GM23338 (cell line): ENCODE data around the gene ACOX3. TPM values are rescaled to one million over a fixed set of nuclear protein-coding genes. Genes with fewer than 3 reads are reported as not detected.

ENCODE experiments used
- ATAC-seq: fragments of 200-7000 bp; cut with Tn5 transposase; 3 replicates; pipeline ENCODE4 v1.9.1; 2020
- DNase-seq: peaks from one replicate; pipeline ENCODE4 v3.0.0-alpha.2; 2015; ENCODE audit warnings: low spot score
- H2AFZ ChIP-seq: fragments of 200-600 bp; sonication (generic); 2 replicates; pipeline ENCODE4 v1.8.0; 2016; ENCODE audit warnings: antibody characterized with exemption, mild to moderate bottlenecking, moderate library complexity
- H3F3A ChIP-seq: fragments of 200-600 bp; sonication (generic); replicated peaks from 2 replicates; pipeline ENCODE4 v1.8.0; 2017; ENCODE audit warnings: antibody characterized with exemption, mixed run types, low read depth
- H3K27ac ChIP-seq: fragments of 200-600 bp; sonication (generic); 2 replicates; pipeline ENCODE4 v1.6.1; 2016; ENCODE audit warnings: low read depth
- H3K27me3 ChIP-seq: fragments of 200-600 bp; sonication (generic); 2 replicates; pipeline ENCODE4 v1.8.0; 2016; ENCODE audit warnings: mild to moderate bottlenecking, mixed run types, moderate library complexity; ENCODE audit not compliant: insufficient read depth
- H3K36me3 ChIP-seq: fragments of 200-600 bp; sonication (generic); 2 replicates; pipeline ENCODE4 v1.8.0; 2016; ENCODE audit warnings: mild to moderate bottlenecking; ENCODE audit not compliant: insufficient read depth
- H3K4me1 ChIP-seq: fragments of 200-600 bp; sonication (generic); 2 replicates; pipeline ENCODE4 v1.8.0; 2016; ENCODE audit warnings: mild to moderate bottlenecking, moderate library complexity; ENCODE audit not compliant: insufficient read depth
- H3K4me2 ChIP-seq: fragments of 200-600 bp; sonication (generic); 2 replicates; pipeline ENCODE4 v1.7.1; 2017; ENCODE audit warnings: mixed run types
- H3K4me3 ChIP-seq: fragments of 200-600 bp; sonication (generic); 2 replicates; pipeline ENCODE4 v1.6.1; 2016; ENCODE audit warnings: mixed run types
- H3K79me2 ChIP-seq: fragments of 200-600 bp; sonication (generic); replicated peaks from 2 replicates; pipeline ENCODE4 v1.8.0; 2017; ENCODE audit warnings: mild to moderate bottlenecking; ENCODE audit not compliant: insufficient read depth
- H3K9me2 ChIP-seq: fragments of 200-600 bp; sonication (generic); 2 replicates; pipeline ENCODE4 v1.8.0; 2017; ENCODE audit not compliant: insufficient read depth
- H4K20me1 ChIP-seq: fragments of 200-600 bp; sonication (generic); replicated peaks from 2 replicates; pipeline ENCODE4 v1.8.0; 2017; ENCODE audit warnings: mild to moderate bottlenecking; ENCODE audit not compliant: insufficient read depth
- H3K27ac Mint-ChIP-seq: 2 replicates; pipeline ENCODE4 v1.8.0; 2020; ENCODE audit warnings: inconsistent platforms, mild to moderate bottlenecking, moderate library complexity, mixed read lengths
- H3K27me3 Mint-ChIP-seq: 3 replicates; pipeline ENCODE4 v1.8.0; 2022; ENCODE audit warnings: low read depth, mild to moderate bottlenecking, moderate library complexity, mixed read lengths, inconsistent platforms; ENCODE audit not compliant: insufficient read depth, poor library complexity
- H3K36me3 Mint-ChIP-seq: 3 replicates; pipeline ENCODE4 v1.8.0; 2021; ENCODE audit warnings: low read depth, mild to moderate bottlenecking, inconsistent platforms, moderate library complexity, mixed read lengths
- H3K4me1 Mint-ChIP-seq: 3 replicates; pipeline ENCODE4 v1.8.0; 2020; ENCODE audit warnings: mild to moderate bottlenecking, inconsistent platforms, mixed read lengths
- H3K4me3 Mint-ChIP-seq: 3 replicates; pipeline ENCODE4 v1.8.0; 2021; ENCODE audit warnings: moderate library complexity, mild to moderate bottlenecking, inconsistent platforms, mixed read lengths
- H3K9me3 Mint-ChIP-seq: 3 replicates; pipeline ENCODE4 v1.8.0; 2020; ENCODE audit warnings: moderate library complexity, mild to moderate bottlenecking, inconsistent platforms, mixed read lengths
- CREB1 ChIP-seq: fragments of 250-450 bp; sonication (Bioruptor Pico); IDR thresholded peaks from 2 replicates; pipeline ENCODE4 v1.5.0; 2020; ENCODE audit warnings: low read depth, mild to moderate bottlenecking, moderate library complexity
- CTCF ChIP-seq, 2 experiments: fragments of 200-600 bp in 1 of 2; sonication (generic) in 1 of 2; conservative IDR thresholded peaks; 2 replicates each; pipeline versions ENCODE4 v1.5.1 to v1.6.1; 2016 to 2017; ENCODE audit warnings: antibody characterized with exemption in 2 of 2, low read depth in 2 of 2, mild to moderate bottlenecking in 2 of 2, moderate library complexity in 1 of 2
- ETS1 ChIP-seq: IDR thresholded peaks from 2 replicates; pipeline ENCODE4 v1.6.1; 2016; ENCODE audit warnings: antibody characterized with exemption
- EZH2 ChIP-seq: fragments of 200-600 bp; sonication (generic); IDR thresholded peaks from one replicate; pipeline ENCODE4 v1.8.0; 2017; ENCODE audit warnings: antibody characterized with exemption, mild to moderate bottlenecking, low read depth; ENCODE audit not compliant: unreplicated experiment
- POLR2AphosphoS5 ChIP-seq: IDR thresholded peaks from 2 replicates; pipeline ENCODE4 v1.6.1; 2016; ENCODE audit warnings: antibody characterized with exemption, low read depth
- REST ChIP-seq: IDR thresholded peaks from one replicate; pipeline ENCODE4 v1.6.1; 2018; ENCODE audit warnings: antibody characterized with exemption; ENCODE audit not compliant: unreplicated experiment
- ZNF114 ChIP-seq: fragments of 250-450 bp; sonication (Bioruptor Pico); IDR thresholded peaks from 2 replicates; pipeline ENCODE4 v1.5.0; 2020; ENCODE audit warnings: mild to moderate bottlenecking, moderate library complexity
- polyA plus RNA-seq: library from polyadenylated mRNA; unstranded; fragments of >200 nt; fragmentation: Nextera tagmentation; extraction: Ambion mirVana; gene quantifications from 2 replicates; pipeline ENCODE4 v1.2.1, GENCODE V29; 2016
- small RNA-seq: library from RNA; depleted of rRNA; stranded (forward); fragments of <200 nt; gene quantifications from one replicate; pipeline ENCODE3, GENCODE V24; 2014; ENCODE audit warnings: low replicate concordance
- total RNA-seq: library from RNA; depleted of rRNA; stranded (reverse); fragments of >200 nt; shearing (Covaris generic); gene quantifications from 2 replicates; pipeline ENCODE4 v1.2.3, GENCODE V29; 2014; rRNA removed

ACOX3 gene
- total and polyA plus RNA-seq, 2 experiments from 2014 or later, result 6.4 to 17.2 TPM

GRCh38 chr4:8316911-8317351 is 123.6 kb downstream of the ACOX3 start:
- H3F3A ChIP-seq, result no peaks in the 10 kb centered on the region
- H3K79me2 ChIP-seq, result no peaks in the 10 kb centered on the region
- peaks cover 6% of the 10 kb centered on the region; the same call in 1 of the 2 replicates for H3K9me2 ChIP-seq
- no peaks in the 10 kb centered on the region for H3K27me3 ChIP-seq
- H3K36me3 Mint-ChIP-seq, result no peaks in the 10 kb centered on the region
- no peak for TF ChIP-seq POLR2AphosphoS5
- no peak for TF ChIP-seq CTCF (conservative IDR thresholded peaks at IDR 0.05; ENCODE audit: low read depth in 2 of 2)
- TF ChIP-seq ETS1, result no peak
- TF ChIP-seq EZH2, result no peak
- no peak for TF ChIP-seq ZNF114
- no peak for TF ChIP-seq CREB1 (CRISPR knock-in tag)
- TF ChIP-seq REST, result no peak
- H2AFZ ChIP-seq, result no peak overlapping the region
- H3K36me3 ChIP-seq, result no peaks in the 10 kb centered on the region
- H3K4me3 Mint-ChIP-seq, result no peak overlapping the region
- peaks cover 10% of the 10 kb centered on the region for H3K27me3 Mint-ChIP-seq
- H3K4me1 ChIP-seq, result peaks cover 9% of the 10 kb centered on the region
- H3K27ac Mint-ChIP-seq, result peak overlapping the region; percentile 59; the same call in 1 of the 2 replicates
- peaks cover 19% of the 10 kb centered on the region for H3K4me1 Mint-ChIP-seq
- DNase-seq (no peak), ATAC-seq (peak; percentile 6; the same call in 2 of the 3 replicates)
- peaks cover 16% of the 10 kb centered on the region; the same call in 2 of the 3 replicates for H3K9me3 Mint-ChIP-seq
- no peak overlapping the region for H3K4me2 ChIP-seq
- H3K27ac ChIP-seq, result no peak overlapping the region
- no peaks in the 10 kb centered on the region for H4K20me1 ChIP-seq
- H3K4me3 ChIP-seq, result no peak overlapping the region

Small RNAs within 50 kb of the gene (small RNA-seq; reads per million reads assigned to genes)
- gene RNA5SP152, result 0.40 reads per million, percentile 25 among the genes with 10 or more reads in this experiment

Other genes starting within 250 kb of the ACOX3 start
- 0.07 TPM in 1 of 2 replicates, not detected in the other for gene SH3TC1, start 241.4 kb downstream of the ACOX3 start, total RNA-seq
- gene SH3TC1, start 241.4 kb downstream of the ACOX3 start, polyA plus RNA-seq, result not detected in 2 replicates
- gene HTRA3, start 171.0 kb downstream of the ACOX3 start, total RNA-seq, result 1.8 and 3.6 TPM in 2 replicates
- 1.3 and 1.4 TPM in 2 replicates for gene HTRA3, start 171.0 kb downstream of the ACOX3 start, polyA plus RNA-seq
- 36.7 and 49.8 TPM in 2 replicates for gene TRMT44, start 54 bp upstream of the ACOX3 start, total RNA-seq
- gene TRMT44, start 54 bp upstream of the ACOX3 start, polyA plus RNA-seq, result 10.3 TPM in 2 replicates
- 2.6 and 2.7 TPM in 2 replicates for gene GPR78, start 139.7 kb upstream of the ACOX3 start, total RNA-seq
- 0.82 and 0.83 TPM in 2 replicates for gene GPR78, start 139.7 kb upstream of the ACOX3 start, polyA plus RNA-seq
- gene CPZ, start 152.0 kb upstream of the ACOX3 start, total RNA-seq, result 37.3 and 43.1 TPM in 2 replicates
- gene CPZ, start 152.0 kb upstream of the ACOX3 start, polyA plus RNA-seq, result 24.6 and 29.9 TPM in 2 replicates